ENCODE measurements around the gene LRRC25.
"Not testable (repeated sequence)": the region's sequence is repeated elsewhere in the genome, so short reads cannot be mapped to it uniquely, and the experiment has no call there.

Gene LRRC25

GRCh38 chr19:18364826-18365528 lies 32.4 kb downstream of the LRRC25 start:
- Mint-ChIP-seq H3K9me3 (peaks cover 10% of the 10 kb centered on the region), H3K4me1 (peaks cover 39% of the 10 kb centered on the region), H3K4me3 (no peak overlapping the region), H3K27ac (peak overlapping the region; percentile 61), H3K27me3 (ENCODE audit: low read depth, poor library complexity) (peaks cover 2% of the 10 kb centered on the region), H3K36me3 (ENCODE audit: low read depth) (peaks cover 11% of the 10 kb centered on the region)
- no peak for DNase-seq
- TF ChIP-seq, protein P1, sequence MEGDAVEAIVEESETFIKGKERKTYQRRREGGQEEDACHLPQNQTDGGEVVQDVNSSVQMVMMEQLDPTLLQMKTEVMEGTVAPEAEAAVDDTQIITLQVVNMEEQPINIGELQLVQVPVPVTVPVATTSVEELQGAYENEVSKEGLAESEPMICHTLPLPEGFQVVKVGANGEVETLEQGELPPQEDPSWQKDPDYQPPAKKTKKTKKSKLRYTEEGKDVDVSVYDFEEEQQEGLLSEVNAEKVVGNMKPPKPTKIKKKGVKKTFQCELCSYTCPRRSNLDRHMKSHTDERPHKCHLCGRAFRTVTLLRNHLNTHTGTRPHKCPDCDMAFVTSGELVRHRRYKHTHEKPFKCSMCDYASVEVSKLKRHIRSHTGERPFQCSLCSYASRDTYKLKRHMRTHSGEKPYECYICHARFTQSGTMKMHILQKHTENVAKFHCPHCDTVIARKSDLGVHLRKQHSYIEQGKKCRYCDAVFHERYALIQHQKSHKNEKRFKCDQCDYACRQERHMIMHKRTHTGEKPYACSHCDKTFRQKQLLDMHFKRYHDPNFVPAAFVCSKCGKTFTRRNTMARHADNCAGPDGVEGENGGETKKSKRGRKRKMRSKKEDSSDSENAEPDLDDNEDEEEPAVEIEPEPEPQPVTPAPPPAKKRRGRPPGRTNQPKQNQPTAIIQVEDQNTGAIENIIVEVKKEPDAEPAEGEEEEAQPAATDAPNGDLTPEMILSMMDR (IDR thresholded peaks at IDR 0.05), result no peak

- H3K4me3 Mint-ChIP-seq, result not testable (repeated sequence)
Measured at GRCh38 chr19:18364277-18364825, 33.1 kb downstream of the LRRC25 start.

GRCh38 chr19:18363787-18364186 lies 33.6 kb downstream of the LRRC25 start:
- H3K27me3 Mint-ChIP-seq (ENCODE audit: low read depth, poor library complexity), result peaks cover 2% of the 10 kb centered on the region
- TF ChIP-seq, protein P1 (IDR thresholded peaks at IDR 0.05), result no peak
- H3K27ac Mint-ChIP-seq, result no peak overlapping the region
- peaks cover 27% of the 10 kb centered on the region for H3K4me1 Mint-ChIP-seq
- no peak for DNase-seq
- no peak overlapping the region for H3K4me3 Mint-ChIP-seq
- peaks cover 14% of the 10 kb centered on the region for H3K9me3 Mint-ChIP-seq
- H3K36me3 Mint-ChIP-seq (ENCODE audit: low read depth), result peaks cover 22% of the 10 kb centered on the region

More at GRCh38 chr19:18364277-18364825, 33.1 kb downstream of the LRRC25 start:
- H3K4me1 Mint-ChIP-seq, result peaks cover 33% of the 10 kb centered on the region
- peaks cover 11% of the 10 kb centered on the region for H3K9me3 Mint-ChIP-seq
- not testable (repeated sequence) for H3K27me3 Mint-ChIP-seq (ENCODE audit: low read depth, poor library complexity); DNase-seq
- peaks cover 17% of the 10 kb centered on the region for H3K36me3 Mint-ChIP-seq (ENCODE audit: low read depth)
- peak overlapping the region; percentile 61 for H3K27ac Mint-ChIP-seq

GRCh38 chr19:18362934-18363542 lies 34.4 kb downstream of the LRRC25 start:
- Mint-ChIP-seq H3K9me3 (peaks cover 20% of the 10 kb centered on the region), H3K4me3 (no peak overlapping the region), H3K27me3 (ENCODE audit: low read depth, poor library complexity) (peaks cover 2% of the 10 kb centered on the region), H3K27ac (no peak overlapping the region), H3K36me3 (ENCODE audit: low read depth) (peaks cover 30% of the 10 kb centered on the region), H3K4me1 (peaks cover 22% of the 10 kb centered on the region)
- no peak for DNase-seq
- TF ChIP-seq, protein P1 (IDR thresholded peaks at IDR 0.05), result no peak

DNA sequence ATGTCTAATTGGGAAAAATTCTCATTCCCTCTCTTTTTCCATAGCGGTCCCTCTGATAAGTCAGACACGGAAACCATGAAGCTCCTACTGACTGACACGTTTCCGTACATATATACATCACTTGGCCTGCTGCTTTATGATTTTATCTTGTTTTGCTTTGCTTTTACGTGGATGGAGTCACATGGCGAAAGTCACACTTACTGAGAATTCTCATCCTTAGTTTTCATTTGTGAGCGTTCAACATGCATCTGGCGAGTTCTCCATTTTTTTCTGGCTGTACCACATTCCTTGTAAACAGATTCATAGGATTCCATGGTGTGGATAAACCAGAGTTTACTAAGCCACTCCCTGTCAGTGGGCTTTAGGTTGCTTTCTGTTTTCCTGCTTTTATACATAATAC lies 35.8 kb downstream of the LRRC25 start:
- H3K4me3 Mint-ChIP-seq, result no peak overlapping the region
- H3K27me3 Mint-ChIP-seq (ENCODE audit: low read depth, poor library complexity), result peaks cover 2% of the 10 kb centered on the region
- no peak overlapping the region for H3K27ac Mint-ChIP-seq
- TF ChIP-seq, protein P1 (IDR thresholded peaks at IDR 0.05), result no peak
- H3K9me3 Mint-ChIP-seq, result peaks cover 33% of the 10 kb centered on the region
- DNase-seq, result no peak
- peaks cover 22% of the 10 kb centered on the region for H3K4me1 Mint-ChIP-seq
- peaks cover 43% of the 10 kb centered on the region for H3K36me3 Mint-ChIP-seq (ENCODE audit: low read depth)

DNA sequence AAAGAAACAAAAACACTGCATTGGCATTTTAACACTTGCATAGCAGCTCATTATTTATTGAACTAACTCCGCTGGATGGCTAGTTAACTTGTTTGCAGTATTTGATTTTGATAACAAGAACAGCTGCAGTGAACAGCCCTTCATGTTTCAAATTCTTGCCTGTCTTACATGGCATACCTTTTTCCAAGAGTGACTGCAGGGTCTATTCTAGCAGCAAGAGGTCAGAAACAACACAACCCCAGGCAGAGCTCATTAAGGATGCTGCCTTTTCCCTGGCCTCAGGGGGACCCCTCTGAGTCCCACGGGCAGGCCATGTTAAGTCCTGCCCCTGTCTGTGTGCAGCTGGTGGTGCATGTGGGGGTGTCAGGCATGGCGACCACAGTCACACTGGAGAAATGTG lies 40.4 kb downstream of the LRRC25 start:
- H3K36me3 Mint-ChIP-seq (ENCODE audit: low read depth), result peaks cover 47% of the 10 kb centered on the region
- no peaks in the 10 kb centered on the region for H3K4me1 Mint-ChIP-seq
- H3K27me3 Mint-ChIP-seq (ENCODE audit: low read depth, poor library complexity), result no peaks in the 10 kb centered on the region
- no peak overlapping the region for H3K4me3 Mint-ChIP-seq
- peaks cover 28% of the 10 kb centered on the region for H3K9me3 Mint-ChIP-seq
- TF ChIP-seq, protein P1 (IDR thresholded peaks at IDR 0.05), result no peak
- no peak for DNase-seq
- H3K27ac Mint-ChIP-seq, result no peak overlapping the region

GRCh38 chr19:18354743-18355142 lies 42.7 kb downstream of the LRRC25 start:
- Mint-ChIP-seq H3K9me3 (peaks cover 25% of the 10 kb centered on the region), H3K36me3 (ENCODE audit: low read depth) (peaks cover 38% of the 10 kb centered on the region)
- DNase-seq; H3K4me1 Mint-ChIP-seq; H3K27me3 Mint-ChIP-seq (ENCODE audit: low read depth, poor library complexity); H3K27ac Mint-ChIP-seq; H3K4me3 Mint-ChIP-seq: not testable (repeated sequence)

All from nephron progenitor cell (in vitro differentiated cells).